Measurements from ENCODE around the gene CORO2B. TPM values are rescaled to one million over a fixed set of nuclear protein-coding genes. Genes with fewer than 3 reads are reported as not detected.

The CORO2B gene
- polyA plus RNA-seq, 3 donors = 0.03 TPM; not detected in 2

DNA sequence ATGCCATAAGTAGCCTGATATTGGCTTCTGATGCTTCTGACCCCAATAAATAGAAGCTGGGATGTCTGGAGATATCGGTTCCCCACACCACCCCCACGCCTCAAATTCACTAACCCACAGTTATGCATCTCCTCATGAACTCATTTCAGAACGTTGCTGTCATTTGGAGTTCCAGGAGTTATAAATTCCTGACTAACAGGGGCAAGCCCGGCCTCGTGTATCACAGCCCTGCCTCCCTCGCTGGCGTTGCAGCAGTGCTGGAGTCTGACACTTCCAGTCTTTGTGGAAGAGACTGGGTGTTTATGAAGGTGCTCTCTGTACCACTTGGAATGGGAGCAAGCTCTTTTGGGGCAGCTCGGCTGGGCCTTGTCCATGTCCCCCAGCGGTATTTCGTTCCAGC lies 140.9 kb downstream of the CORO2B start:
- 97% methylated on average over 10 of the region's 10 CpGs for WGBS (ENCODE audit: insufficient coverage)

DNA sequence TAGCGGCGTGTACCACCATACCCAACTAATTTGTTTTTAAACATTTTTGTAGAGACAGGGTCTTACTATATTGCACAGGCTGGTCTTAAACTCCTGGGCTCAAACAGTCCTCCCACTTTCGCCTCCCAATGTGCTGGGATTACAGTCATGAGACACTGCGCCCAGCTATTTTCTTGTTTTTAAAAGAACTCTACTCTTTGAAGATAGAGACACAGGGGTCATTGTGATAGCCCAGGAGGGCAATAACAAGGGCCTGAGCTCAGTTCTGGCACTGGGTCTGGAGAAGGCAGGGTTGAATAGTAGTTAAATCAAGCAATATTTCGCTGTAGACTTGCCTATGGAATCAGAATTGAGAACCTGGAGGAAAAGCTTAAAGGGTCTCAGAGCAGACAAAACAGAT lies 143.1 kb downstream of the CORO2B start:
- intact Hi-C loops (cut with micrococcal nuclease) = no loop called here
- Mint-ChIP-seq H3K4me3 (no peak overlapping the region), H3K27ac (no peak overlapping the region), H3K27me3 (ENCODE audit: low read depth in 3 of 3) (peaks cover 0 to 1% (median 0%) of the 10 kb centered on the region in 3 donors), H3K4me1 (peaks cover 5% of the 10 kb centered on the region), H3K36me3 (no peaks in the 10 kb centered on the region), H3K9me3 (no peaks in the 10 kb centered on the region)
- Histone ChIP-seq H3K27me3 (ENCODE audit: control insufficient read depth in 2 of 2, insufficient read depth in 2 of 2, low read length in 2 of 2) (no peaks in the 10 kb centered on the region), H3K4me3 (replicated peaks in 1 of 3; ENCODE audit: low read depth in 2 of 3, low read length in 3 of 3) (no peak overlapping the region), H3K4me2 (replicated peaks; ENCODE audit: extremely low read depth, low read length, poor library complexity, severe bottlenecking) (no peak overlapping the region), H4K20me1 (ENCODE audit: insufficient read depth, low read length) (no peaks in the 10 kb centered on the region), H3K9ac (ENCODE audit: insufficient read depth, low read length, poor library complexity, severe bottlenecking) (no peak overlapping the region), H3K36me3 (replicated peaks in 1 of 2; ENCODE audit: control insufficient read depth in 1 of 2, insufficient read depth in 2 of 2, low read length in 2 of 2) (no peaks in the 10 kb centered on the region), H3K79me2 (ENCODE audit: insufficient read depth, low read length) (no peaks in the 10 kb centered on the region), H2AFZ (ENCODE audit: insufficient read depth, low read depth, low read length, poor library complexity, severe bottlenecking) (no peak overlapping the region), H3K27ac (ENCODE audit: low read depth in 1 of 2, low read length in 2 of 2) (no peak overlapping the region), H3K4me1 (ENCODE audit: control insufficient read depth in 1 of 2, insufficient read depth in 2 of 2, low read length in 2 of 2) (peaks cover 10 to 14% of the 10 kb centered on the region in 2 donors), H3K9me3 (replicated peaks in 1 of 2; ENCODE audit: control insufficient read depth in 1 of 2, insufficient read depth in 1 of 2, low read length in 2 of 2) (no peaks in the 10 kb centered on the region)
- TF ChIP-seq, protein P1, sequence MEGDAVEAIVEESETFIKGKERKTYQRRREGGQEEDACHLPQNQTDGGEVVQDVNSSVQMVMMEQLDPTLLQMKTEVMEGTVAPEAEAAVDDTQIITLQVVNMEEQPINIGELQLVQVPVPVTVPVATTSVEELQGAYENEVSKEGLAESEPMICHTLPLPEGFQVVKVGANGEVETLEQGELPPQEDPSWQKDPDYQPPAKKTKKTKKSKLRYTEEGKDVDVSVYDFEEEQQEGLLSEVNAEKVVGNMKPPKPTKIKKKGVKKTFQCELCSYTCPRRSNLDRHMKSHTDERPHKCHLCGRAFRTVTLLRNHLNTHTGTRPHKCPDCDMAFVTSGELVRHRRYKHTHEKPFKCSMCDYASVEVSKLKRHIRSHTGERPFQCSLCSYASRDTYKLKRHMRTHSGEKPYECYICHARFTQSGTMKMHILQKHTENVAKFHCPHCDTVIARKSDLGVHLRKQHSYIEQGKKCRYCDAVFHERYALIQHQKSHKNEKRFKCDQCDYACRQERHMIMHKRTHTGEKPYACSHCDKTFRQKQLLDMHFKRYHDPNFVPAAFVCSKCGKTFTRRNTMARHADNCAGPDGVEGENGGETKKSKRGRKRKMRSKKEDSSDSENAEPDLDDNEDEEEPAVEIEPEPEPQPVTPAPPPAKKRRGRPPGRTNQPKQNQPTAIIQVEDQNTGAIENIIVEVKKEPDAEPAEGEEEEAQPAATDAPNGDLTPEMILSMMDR (IDR thresholded peaks at IDR 0.05) = no peak
- 100% methylated on average over 1 of the region's 5 CpGs for WGBS (ENCODE audit: insufficient coverage)
- no peak for DNase-seq

More for the DNA sequence above, 140.9 kb downstream of the CORO2B start:
- Histone ChIP-seq H3K9ac (ENCODE audit: insufficient read depth, low read length, poor library complexity, severe bottlenecking) (no peak overlapping the region), H3K79me2 (ENCODE audit: insufficient read depth, low read length) (no peaks in the 10 kb centered on the region), H3K4me1 (ENCODE audit: control insufficient read depth in 1 of 2, insufficient read depth in 2 of 2, low read length in 2 of 2) (no peaks in the 10 kb centered on the region), H4K20me1 (ENCODE audit: insufficient read depth, low read length) (no peaks in the 10 kb centered on the region), H3K4me3 (replicated peaks in 1 of 3; ENCODE audit: low read depth in 2 of 3, low read length in 3 of 3) (no peak overlapping the region), H2AFZ (ENCODE audit: insufficient read depth, low read depth, low read length, poor library complexity, severe bottlenecking) (no peak overlapping the region), H3K9me3 (replicated peaks in 1 of 2; ENCODE audit: control insufficient read depth in 1 of 2, insufficient read depth in 1 of 2, low read length in 2 of 2) (no peaks in the 10 kb centered on the region), H3K36me3 (replicated peaks in 1 of 2; ENCODE audit: control insufficient read depth in 1 of 2, insufficient read depth in 2 of 2, low read length in 2 of 2) (no peaks in the 10 kb centered on the region), H3K27me3 (ENCODE audit: control insufficient read depth in 2 of 2, insufficient read depth in 2 of 2, low read length in 2 of 2) (no peaks in the 10 kb centered on the region), H3K27ac (ENCODE audit: low read depth in 1 of 2, low read length in 2 of 2) (no peak overlapping the region), H3K4me2 (replicated peaks; ENCODE audit: extremely low read depth, low read length, poor library complexity, severe bottlenecking) (no peak overlapping the region)
- H3K36me3 Mint-ChIP-seq = no peaks in the 10 kb centered on the region
- H3K4me3 Mint-ChIP-seq = no peak overlapping the region
- intact Hi-C loops (cut with micrococcal nuclease) = no loop called here
- TF ChIP-seq, protein P1 (IDR thresholded peaks at IDR 0.05) = no peak
- peaks cover 0 to 3% (median 2%) of the 10 kb centered on the region in 3 donors for H3K27me3 Mint-ChIP-seq (ENCODE audit: low read depth in 3 of 3)
- peaks cover 0 to 3% (median 0%) of the 10 kb centered on the region in 7 donors for H3K9me3 Mint-ChIP-seq
- peaks cover 5% of the 10 kb centered on the region for H3K4me1 Mint-ChIP-seq
- no peak for DNase-seq
- no peak overlapping the region for H3K27ac Mint-ChIP-seq

Data from CD14-positive monocyte (primary cell).